Measurements from ENCODE around the gene RPN1.
"Not testable (repeated sequence)": the region's sequence is repeated elsewhere in the genome, so short reads cannot be mapped to it uniquely, and the experiment has no call there.

RPN1 gene

GRCh38 chr3:128607710-128608048, 42.9 kb downstream of the RPN1 start:
- DNase-seq, result no peak

GRCh38 chr3:128606094-128606493, 44.5 kb downstream of the RPN1 start:
- DNase-seq, result no peak

GRCh38 chr3:128605091-128606046, 45.2 kb downstream of the RPN1 start:
- DNase-seq, result no peak

DNA sequence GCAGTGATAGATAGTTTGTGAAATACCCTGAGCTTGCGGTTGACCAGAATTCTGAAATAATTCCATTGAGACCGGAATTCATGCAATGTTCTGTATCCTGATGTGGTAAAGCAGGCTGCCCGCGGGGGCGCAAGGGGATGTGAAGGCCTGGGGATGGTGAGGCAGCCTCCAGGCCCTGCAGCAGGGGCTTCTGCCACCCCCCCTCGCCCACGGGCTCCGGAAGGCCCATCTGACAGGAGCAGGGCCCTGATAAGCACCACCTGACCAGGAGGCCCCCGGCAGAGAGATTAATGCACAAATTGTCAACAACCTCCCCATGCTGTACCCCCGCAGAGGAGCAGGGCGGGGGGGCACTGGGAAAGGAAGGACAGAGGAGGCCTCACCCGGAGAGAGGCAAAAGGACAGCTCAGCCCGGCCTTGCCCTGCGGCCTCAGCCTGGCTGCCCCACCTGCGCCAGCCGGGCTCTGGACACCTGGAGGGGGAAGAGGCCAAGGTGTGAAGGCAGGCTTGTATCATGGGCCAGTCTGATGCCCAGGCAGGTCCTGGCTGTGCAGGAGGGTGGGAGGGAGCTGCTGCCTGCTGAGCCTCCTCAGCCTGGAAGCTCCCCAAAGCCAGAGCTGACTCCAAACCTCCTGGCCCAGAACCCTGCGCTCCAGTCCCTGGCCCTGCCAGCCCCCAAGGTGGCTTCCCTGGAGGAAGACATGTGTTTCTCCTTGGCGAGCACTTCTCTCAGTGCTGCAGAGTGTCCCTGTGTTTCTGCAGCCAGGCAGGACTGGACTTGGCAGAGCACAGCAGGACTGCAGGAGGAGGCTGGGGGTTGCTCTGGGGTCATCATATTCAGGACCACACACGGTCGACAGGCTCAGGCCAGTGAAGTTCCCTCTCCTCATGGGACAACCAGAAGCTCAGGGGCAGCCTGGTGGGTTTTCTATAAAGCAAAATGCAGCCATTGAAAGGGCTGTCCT, 46.5 kb downstream of the RPN1 start:
- DNase-seq, result no peak

GRCh38 chr3:128603313-128603712, 47.3 kb downstream of the RPN1 start:
- no peak for DNase-seq

- DNase-seq, result no peak
Measured at GRCh38 chr3:128598884-128599664, 51.5 kb downstream of the RPN1 start.

- no peak for DNase-seq
Measured at GRCh38 chr3:128597900-128598299, 52.7 kb downstream of the RPN1 start.

DNA sequence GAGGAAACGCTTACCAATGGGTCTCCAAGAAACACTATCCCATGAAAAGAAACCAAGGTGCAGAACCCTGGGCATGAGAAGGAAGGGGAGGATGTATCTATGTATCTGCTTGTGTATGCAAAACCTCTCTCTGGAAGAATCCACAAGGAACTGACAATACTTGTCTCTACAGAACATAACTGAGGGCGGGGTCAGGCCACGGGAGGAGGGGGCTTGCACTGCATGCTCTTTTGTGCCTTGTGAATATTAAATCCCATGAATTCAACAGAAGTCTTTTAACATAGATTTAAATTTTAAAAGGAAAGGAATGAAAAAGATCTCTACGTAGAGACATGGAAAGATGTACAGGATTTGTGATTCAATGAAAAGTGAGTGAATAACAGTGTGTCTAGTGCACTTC, 57.8 kb downstream of the RPN1 start:
- DNase-seq, result no peak

GRCh38 chr3:128591738-128592426, 58.7 kb downstream of the RPN1 start:
- DNase-seq, result no peak

DNA sequence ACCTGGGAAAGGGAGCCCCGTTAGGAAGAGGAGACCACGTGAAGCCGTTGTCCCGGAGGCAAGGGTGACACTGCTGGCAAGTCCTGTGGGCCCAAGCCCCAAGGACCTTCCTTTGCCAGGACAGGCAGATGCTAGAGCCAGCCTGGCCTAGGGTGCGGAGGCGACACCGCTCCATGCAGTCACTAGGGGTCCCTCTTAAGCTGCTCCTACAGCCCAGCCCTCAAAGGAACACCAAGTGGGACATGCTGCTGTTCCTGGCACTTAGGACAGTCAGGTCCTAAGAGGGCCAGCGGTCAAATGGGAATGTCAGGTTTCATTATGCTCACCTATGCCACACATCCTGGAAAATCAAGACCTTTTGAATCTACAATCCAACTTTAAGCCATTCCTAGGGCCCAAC, 59.7 kb downstream of the RPN1 start:
- DNase-seq, result no peak

- DNase-seq, result not testable (repeated sequence)
Measured at GRCh38 chr3:128589985-128590384, 60.6 kb downstream of the RPN1 start.

- no peak for DNase-seq
Measured at GRCh38 chr3:128588147-128588546, 62.5 kb downstream of the RPN1 start.

- DNase-seq, result no peak
Measured at GRCh38 chr3:128587391-128587790, 63.2 kb downstream of the RPN1 start.

DNA sequence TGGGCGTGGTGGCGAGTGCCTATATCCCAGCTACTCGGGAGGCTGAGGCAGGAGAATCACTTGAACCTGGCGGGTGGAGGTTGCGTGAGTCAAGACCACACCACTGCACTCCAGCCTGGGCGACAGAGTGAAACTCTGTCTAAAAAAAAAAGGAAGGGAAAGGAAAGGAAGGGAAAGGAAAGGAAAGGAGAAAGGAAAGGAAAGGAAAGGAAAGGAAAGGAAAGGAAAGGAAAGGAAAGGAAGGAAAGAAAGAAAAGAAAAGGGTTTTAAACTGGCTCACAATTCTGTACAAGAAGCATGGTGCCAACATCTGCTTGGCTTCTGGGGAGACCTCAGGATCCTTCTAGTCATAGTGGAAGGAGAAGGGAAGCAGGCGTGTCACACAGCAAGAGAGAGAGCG, 63.7 kb downstream of the RPN1 start:
- DNase-seq, result not testable (repeated sequence)

- DNase-seq, result not testable (repeated sequence)
Measured at GRCh38 chr3:128586391-128586790, 64.2 kb downstream of the RPN1 start.

DNA sequence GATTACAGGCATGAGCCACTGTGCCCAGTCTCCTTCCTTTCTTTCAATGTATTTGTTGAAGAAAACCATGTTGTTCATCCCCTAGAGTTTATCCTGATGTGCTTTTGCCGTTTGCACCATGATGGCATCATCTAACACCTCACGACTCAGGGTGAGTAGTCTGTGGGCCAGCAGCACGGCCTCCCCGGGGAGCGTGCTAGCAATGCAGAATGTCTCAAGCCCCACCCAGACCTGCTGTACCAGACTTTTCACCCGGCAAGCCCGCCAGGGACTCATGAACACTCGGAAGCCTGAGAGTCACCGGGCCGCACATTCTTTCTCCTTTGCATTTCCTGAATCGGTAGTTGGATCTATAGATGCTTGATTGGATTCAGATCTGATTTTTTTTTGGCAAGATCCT, 64.6 kb downstream of the RPN1 start:
- DNase-seq, result no peak

DNA sequence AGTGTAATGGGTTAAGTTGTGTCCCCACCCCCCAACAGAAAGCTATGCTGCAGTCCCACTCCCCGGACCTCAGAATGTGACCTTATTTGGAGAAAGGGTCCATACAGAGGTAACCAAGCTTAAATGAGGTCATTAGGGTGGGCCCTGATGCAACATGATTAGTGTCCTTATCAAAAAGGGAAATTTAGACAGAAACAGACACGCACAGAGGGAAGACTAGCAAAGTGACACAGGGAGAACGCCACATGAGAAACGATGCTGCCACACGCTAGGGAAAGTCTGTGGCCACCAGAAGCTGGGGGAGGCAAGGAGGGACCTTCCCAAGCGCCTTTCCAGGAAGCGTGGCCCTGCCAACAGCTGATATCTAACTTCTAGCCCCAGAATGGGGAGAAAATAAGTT, 65.4 kb downstream of the RPN1 start:
- DNase-seq, result no peak

DNA sequence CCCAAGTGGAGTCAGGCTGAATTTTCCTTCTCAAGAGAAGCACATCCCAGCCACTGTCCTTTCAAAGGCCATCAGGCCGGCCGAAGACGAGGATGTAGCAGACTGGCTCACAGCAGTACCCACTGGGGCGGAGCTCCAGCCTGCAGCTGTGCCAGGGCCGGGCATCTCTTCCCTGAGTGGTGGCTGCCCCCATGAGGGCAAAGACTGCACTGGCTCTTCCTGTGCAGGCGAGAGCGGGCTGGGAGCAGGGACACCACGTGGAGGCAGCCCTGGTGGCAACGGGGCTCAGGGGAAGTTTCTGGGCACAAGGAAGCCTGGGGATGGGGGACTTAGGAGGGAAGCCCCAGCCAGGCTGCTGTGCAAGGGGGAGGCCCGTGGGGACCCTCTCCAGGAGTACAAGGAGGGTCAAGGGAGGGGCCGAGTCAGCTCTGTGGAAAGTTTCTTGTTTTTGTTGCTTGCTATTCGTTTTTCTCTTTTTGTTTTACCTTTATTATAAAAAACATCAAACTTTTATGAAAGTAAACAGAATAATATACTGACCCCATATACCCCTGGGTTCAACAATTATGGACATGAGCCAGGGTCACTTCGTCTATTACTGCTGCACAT, 66.1 kb downstream of the RPN1 start:
- DNase-seq, result peak; percentile 38

DNA sequence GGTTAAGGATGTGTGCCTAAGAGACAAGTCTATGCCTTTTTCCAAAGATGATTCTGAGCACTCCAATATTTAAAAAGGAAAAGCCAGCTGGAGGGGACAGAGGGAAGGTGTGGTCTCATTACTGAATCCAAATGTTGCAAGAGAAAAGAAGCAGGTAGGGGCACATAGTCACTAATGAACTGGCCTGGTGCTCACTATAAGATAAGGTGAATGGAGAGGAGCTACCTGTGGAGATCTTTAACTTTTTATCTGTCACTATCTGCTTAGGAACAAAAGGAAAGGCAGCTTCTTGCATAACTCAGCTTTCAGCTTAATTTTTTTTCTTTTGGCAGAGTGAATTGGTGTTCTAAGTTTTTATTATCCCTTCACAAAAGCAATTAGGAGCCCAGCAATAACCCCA, 69.1 kb downstream of the RPN1 start:
- DNase-seq, result no peak

GRCh38 chr3:128579927-128580326, 70.7 kb downstream of the RPN1 start:
- no peak for DNase-seq

- no peak for DNase-seq
Measured at GRCh38 chr3:128578346-128578745, 72.3 kb downstream of the RPN1 start.

DNA sequence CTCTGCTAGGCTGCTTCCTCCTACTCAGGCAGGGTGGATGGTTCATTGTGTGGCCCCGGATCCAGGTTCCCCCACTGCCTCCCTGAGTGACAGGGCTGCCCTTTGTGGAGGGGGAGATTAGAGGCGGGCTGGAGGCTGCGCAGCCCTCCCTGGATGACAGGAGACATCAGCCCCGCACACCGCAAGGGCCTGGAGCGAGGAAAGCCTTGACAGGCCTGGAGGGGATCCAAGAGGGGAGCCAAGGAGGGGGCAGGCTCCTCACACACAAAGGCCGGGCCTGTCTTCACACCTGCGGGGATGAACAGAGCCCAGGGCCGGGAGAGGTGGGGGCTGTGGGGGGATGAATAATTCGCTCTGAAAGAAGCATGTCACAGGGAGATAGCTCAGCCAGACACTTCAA, 72.9 kb downstream of the RPN1 start:
- DNase-seq, result no peak
